Measurements from ENCODE around the gene GPATCH1.
A peak's percentile ranks its signal among the peaks of the same experiment; 100 is the strongest.
"Not testable (repeated sequence)": the region's sequence is repeated elsewhere in the genome, so short reads cannot be mapped to it uniquely, and the experiment has no call there.

GPATCH1 gene

GRCh38 chr19:33114312-33114711, 33.3 kb downstream of the GPATCH1 start:
- no peak overlapping the region for H3K27ac ChIP-seq
- H3K36me3 ChIP-seq = peaks cover 84% of the 10 kb centered on the region
- H3K4me1 ChIP-seq (ENCODE audit: control insufficient read depth in 1 of 2, insufficient read depth in 1 of 2, low read depth in 1 of 2, low read length in 1 of 2) = no peaks in the 10 kb centered on the region
- TF ChIP-seq CTCF (IDR thresholded peaks at IDR 0.05) = no peak
- H3K9me3 ChIP-seq = no peaks in the 10 kb centered on the region
- no peak overlapping the region for H3K4me3 ChIP-seq (ENCODE audit: low read depth in 1 of 2, low read length in 1 of 2)
- no peaks in the 10 kb centered on the region for H3K27me3 ChIP-seq

- H3K36me3 ChIP-seq = peaks cover 57% of the 10 kb centered on the region
- H3K27me3 ChIP-seq = no peaks in the 10 kb centered on the region
- H3K27ac ChIP-seq = no peak overlapping the region
- TF ChIP-seq CTCF (IDR thresholded peaks at IDR 0.05) = no peak
- no peaks in the 10 kb centered on the region for H3K9me3 ChIP-seq
- no peak overlapping the region for H3K4me3 ChIP-seq (ENCODE audit: low read depth in 1 of 2, low read length in 1 of 2)
- no peaks in the 10 kb centered on the region for H3K4me1 ChIP-seq (ENCODE audit: control insufficient read depth in 1 of 2, insufficient read depth in 1 of 2, low read depth in 1 of 2, low read length in 1 of 2)
Measured at GRCh38 chr19:33117501-33117900, 36.5 kb downstream of the GPATCH1 start.

GRCh38 chr19:33118643-33119042, 37.7 kb downstream of the GPATCH1 start:
- no peak for TF ChIP-seq CTCF (IDR thresholded peaks at IDR 0.05)
- Histone ChIP-seq H3K27me3 (no peaks in the 10 kb centered on the region), H3K9me3 (no peaks in the 10 kb centered on the region), H3K27ac (no peak overlapping the region), H3K36me3 (peaks cover 46% of the 10 kb centered on the region), H3K4me1 (ENCODE audit: control insufficient read depth in 1 of 2, insufficient read depth in 1 of 2, low read depth in 1 of 2, low read length in 1 of 2) (no peaks in the 10 kb centered on the region), H3K4me3 (ENCODE audit: low read depth in 1 of 2, low read length in 1 of 2) (no peak overlapping the region)

- Histone ChIP-seq H3K36me3 (peaks cover 32% of the 10 kb centered on the region), H3K4me3 (ENCODE audit: low read depth in 1 of 2, low read length in 1 of 2) (no peak overlapping the region), H3K27me3 (no peaks in the 10 kb centered on the region), H3K4me1 (ENCODE audit: control insufficient read depth in 1 of 2, insufficient read depth in 1 of 2, low read depth in 1 of 2, low read length in 1 of 2) (peaks cover 4 to 5% of the 10 kb centered on the region in 2 experiments), H3K27ac (no peak overlapping the region), H3K9me3 (no peaks in the 10 kb centered on the region)
- TF ChIP-seq CTCF (IDR thresholded peaks at IDR 0.05) = no peak
Measured at GRCh38 chr19:33124207-33125098, 43.5 kb downstream of the GPATCH1 start.

GRCh38 chr19:33125929-33126388, 45.0 kb downstream of the GPATCH1 start:
- H3K36me3 ChIP-seq = peaks cover 44% of the 10 kb centered on the region

GRCh38 chr19:33126712-33127111, 45.7 kb downstream of the GPATCH1 start:
- not testable (repeated sequence) for H3K4me1 ChIP-seq (ENCODE audit: control insufficient read depth in 1 of 2, insufficient read depth in 1 of 2, low read depth in 1 of 2, low read length in 1 of 2); H3K27ac ChIP-seq; H3K9me3 ChIP-seq; H3K27me3 ChIP-seq; H3K4me3 ChIP-seq (ENCODE audit: low read depth in 1 of 2, low read length in 1 of 2)
- H3K36me3 ChIP-seq = peaks cover 44% of the 10 kb centered on the region

More at GRCh38 chr19:33125929-33126388, 45.0 kb downstream of the GPATCH1 start:
- peak overlapping the region; percentile 35 for H3K27ac ChIP-seq
- no peaks in the 10 kb centered on the region for H3K27me3 ChIP-seq
- TF ChIP-seq CTCF (IDR thresholded peaks at IDR 0.05) = peak; percentile 76
- no peaks in the 10 kb centered on the region for H3K9me3 ChIP-seq
- H3K4me1 ChIP-seq (ENCODE audit: control insufficient read depth in 1 of 2, insufficient read depth in 1 of 2, low read depth in 1 of 2, low read length in 1 of 2) = peaks cover 4 to 5% of the 10 kb centered on the region in 2 experiments
- H3K4me3 ChIP-seq (ENCODE audit: low read depth in 1 of 2, low read length in 1 of 2) = no peak overlapping the region
